Esophagus squamous epithelium (tissue), 5 donors: ENCODE data around the gene ADGRG1. TPM values are rescaled to one million over a fixed set of nuclear protein-coding genes. Genes with fewer than 3 reads are reported as not detected.

ENCODE experiments used
- DNase-seq: peaks from one replicate; lab custom pipeline; 2025; lab: John Stamatoyannopoulos, UW
- H3K27ac ChIP-seq, 4 donors: fragments of 200-600 bp; sonication (generic); one replicate each; pipeline ENCODE4 v1.5.1; 2016 to 2019; ENCODE audit warnings: mild to moderate bottlenecking in 1 of 4
- H3K27me3 ChIP-seq, 4 donors: fragments of 200-600 bp; sonication (generic); 1 replicate in 3 of 4; 2 replicates in 1 of 4; pipeline versions ENCODE4 v1.5.1 to v1.6.0; 2017 to 2021; ENCODE audit warnings: antibody characterized with exemption in 1 of 4
- H3K36me3 ChIP-seq, 3 donors: fragments of 200-600 bp; sonication (generic); one replicate each; pipeline ENCODE4 v1.5.1; 2016 to 2019
- H3K4me1 ChIP-seq, 3 donors: fragments of 200-600 bp; sonication (generic); one replicate each; pipeline ENCODE4 v1.5.1; 2017 to 2019
- H3K4me3 ChIP-seq, 4 donors: fragments of 200-600 bp; sonication (generic); 1 replicate in 3 of 4; 2 replicates in 1 of 4; pipeline ENCODE4 v1.5.1; 2016 to 2019; ENCODE audit warnings: mild to moderate bottlenecking in 2 of 4, moderate library complexity in 1 of 4
- H3K9me3 ChIP-seq, 3 donors: fragments of 200-600 bp; sonication (generic); one replicate each; pipeline ENCODE4 v1.5.1; 2016 to 2019
- CTCF ChIP-seq, 6 experiments: fragments of 450-650 bp in 4 of 6; fragments of 200-600 bp in 2 of 6; sonication (generic) in 2 of 6; IDR thresholded peaks; one replicate each; pipeline ENCODE4 v1.5.1; 2016 to 2019; ENCODE audit warnings: antibody characterized with exemption in 6 of 6, mild to moderate bottlenecking in 4 of 6, moderate library complexity in 4 of 6
- POLR2A ChIP-seq, 4 donors: fragments of 450-650 bp; IDR thresholded peaks; one replicate each; pipeline ENCODE4 v1.6.1; 2017; ENCODE audit warnings: antibody characterized with exemption in 4 of 4, mild to moderate bottlenecking in 4 of 4, moderate library complexity in 3 of 4
- WGBS, 2 donors: methylation state at CpG; one replicate each; pipeline ENCODE4 v1.1.5; 2018; 5-methylcytosine and 5-hydroxymethylcytosine counted together
- intact Hi-C: fragments of 100-400 bp; cut with DNase I; formaldehyde crosslinking; loops from one replicate; pipeline ENCODE4 v1.15.0; 2022
- total RNA-seq, 4 donors: library from RNA; depleted of rRNA; stranded (reverse); fragments of >200 nt; gene quantifications; one replicate each; pipeline ENCODE4 v1.1.0, GENCODE V29; 2016
- donor health status: DM: yes; HTN: yes; CAD: no.

The ADGRG1 gene
- total RNA-seq, 4 donors from 2014 or later, result 37.0 to 65.5 (median 42.1) TPM

GRCh38 chr16:57598437-57598836 is 30.0 kb upstream of the ADGRG1 start:
- Histone ChIP-seq H3K9me3 (peaks cover 0 to 4% (median 0%) of the 10 kb centered on the region in 3 donors), H3K27me3 (peaks cover 0 to 21% (median 0%) of the 10 kb centered on the region in 4 donors), H3K36me3 (no peaks in the 10 kb centered on the region), H3K4me1 (peaks cover 0 to 11% (median 3%) of the 10 kb centered on the region in 3 donors), H3K4me3 (no peak overlapping the region), H3K27ac (no peak overlapping the region)
- DNase-seq, result no peak
- TF ChIP-seq POLR2A (IDR thresholded peaks at IDR 0.05) (no peak), CTCF (IDR thresholded peaks at IDR 0.05) (no peak)
- intact Hi-C loops, result no loop called here

GRCh38 chr16:57600048-57600835 is 28.2 kb upstream of the ADGRG1 start:
- TF ChIP-seq POLR2A (IDR thresholded peaks at IDR 0.05) (no peak), CTCF (IDR thresholded peaks at IDR 0.05) (peak; percentile 67 to 89 (median 80))
- H3K27me3 ChIP-seq, result peaks cover 0 to 17% (median 0%) of the 10 kb centered on the region in 4 donors
- peak overlapping the region in 1 of 4 donors; percentile 2 for H3K27ac ChIP-seq
- DNase-seq, result no peak
- no peak overlapping the region for H3K4me3 ChIP-seq
- peaks cover 0 to 4% (median 0%) of the 10 kb centered on the region in 3 donors for H3K9me3 ChIP-seq
- no peaks in the 10 kb centered on the region for H3K36me3 ChIP-seq
- peaks cover 0 to 10% (median 3%) of the 10 kb centered on the region in 3 donors for H3K4me1 ChIP-seq
- intact Hi-C loops, result loop anchor here (5.0 kb wide), 1 partner anchor 47 kb away; no protein-coding TSS in a partner anchor
- WGBS, 2 donors, result 15 to 44% methylated on average over 1 to 9 of the region's 12 CpGs

- no peak for TF ChIP-seq POLR2A (IDR thresholded peaks at IDR 0.05)
- TF ChIP-seq CTCF (IDR thresholded peaks at IDR 0.05), result no peak
- H3K27me3 ChIP-seq, result peaks cover 0 to 17% (median 0%) of the 10 kb centered on the region in 4 donors
- no peak overlapping the region for H3K4me3 ChIP-seq
- H3K4me1 ChIP-seq, result peaks cover 0 to 10% (median 3%) of the 10 kb centered on the region in 3 donors
- intact Hi-C loops, result loop anchor here (5.0 kb wide), 1 partner anchor 46 kb away; no protein-coding TSS in a partner anchor
- no peak for DNase-seq
- WGBS, 2 donors, result 49 to 67% methylated on average over 2 of the region's 2 CpGs
- H3K9me3 ChIP-seq, result no peaks in the 10 kb centered on the region
- H3K27ac ChIP-seq, result peak overlapping the region; percentile 2 to 49 (median 15)
- H3K36me3 ChIP-seq, result no peaks in the 10 kb centered on the region
These were observed 27.4 kb upstream of the ADGRG1 start for GRCh38 chr16:57600952-57601580.

- Histone ChIP-seq H3K27me3 (peaks cover 0 to 17% (median 0%) of the 10 kb centered on the region in 4 donors), H3K9me3 (no peaks in the 10 kb centered on the region), H3K4me1 (peaks cover 0 to 10% (median 3%) of the 10 kb centered on the region in 3 donors), H3K27ac (peak overlapping the region in 1 of 4 donors; percentile 49), H3K36me3 (no peaks in the 10 kb centered on the region), H3K4me3 (no peak overlapping the region)
- DNase-seq, result no peak
- no peak for TF ChIP-seq POLR2A (IDR thresholded peaks at IDR 0.05)
- no peak for TF ChIP-seq CTCF (IDR thresholded peaks at IDR 0.05)
- WGBS, 2 donors, result 69 to 70% methylated on average over 10 of the region's 10 CpGs
- intact Hi-C loops, result loop anchor here (5.0 kb wide), 1 partner anchor 45 kb away; no protein-coding TSS in a partner anchor
These were observed 26.5 kb upstream of the ADGRG1 start for GRCh38 chr16:57601801-57602478.
